GM12874 (cell line): ENCODE measurements around the gene SARDH.
A peak's percentile ranks its signal among the peaks of the same experiment; 100 is the strongest.

Source experiments
- CTCF ChIP-seq: IDR thresholded peaks from 2 replicates; pipeline ENCODE4 v1.5.1; 2011; ENCODE audit warnings: low read depth, mild to moderate bottlenecking, control low read depth, low read length, moderate library complexity; ENCODE audit not compliant: insufficient read depth

SARDH gene

GRCh38 chr9:133747309-133747708, 9.2 kb upstream of the SARDH start:
- TF ChIP-seq CTCF: no peak

GRCh38 chr9:133742849-133743444, 4.8 kb upstream of the SARDH start:
- peak; percentile 98 for TF ChIP-seq CTCF

GRCh38 chr9:133742251-133742650, 4.1 kb upstream of the SARDH start:
- TF ChIP-seq CTCF: no peak

- no peak for TF ChIP-seq CTCF
Observed at GRCh38 chr9:133741716-133742115, 3.6 kb upstream of the SARDH start.

GRCh38 chr9:133740911-133741310, 2.8 kb upstream of the SARDH start:
- TF ChIP-seq CTCF: no peak

GRCh38 chr9:133739408-133740280, 1.5 kb upstream of the SARDH start:
- no peak for TF ChIP-seq CTCF

GRCh38 chr9:133738640-133739225, 581 bp upstream of the SARDH start:
- no peak for TF ChIP-seq CTCF
